B cell (primary cell): ENCODE data around the gene DPYD. TPM values are rescaled to one million over a fixed set of nuclear protein-coding genes. Genes with fewer than 3 reads are reported as not detected.

Experiments used
- ATAC-seq: fragments of 200-7000 bp; cut with Tn5 transposase; one replicate; pipeline ENCODE4 v1.10.0; 2021; ENCODE audit warnings: low read depth, mild to moderate bottlenecking, moderate number of reproducible peaks, moderate library complexity
- CTCF ChIA-PET: fragments of 350-600 bp; sonication (Branson Sonifier 250); formaldehyde crosslinking; loops from one replicate; lab custom pipeline; 2021; ENCODE audit warnings: antibody characterized with exemption, inconsistent platforms; lab: Charles Lee
- POLR2A ChIA-PET: fragments of 350-600 bp; sonication (Branson Sonifier 250); formaldehyde crosslinking; loops from one replicate; lab custom pipeline; 2021; ENCODE audit warnings: antibody characterized with exemption; lab: Charles Lee
- DNase-seq: peaks from one replicate; pipeline ENCODE4 v3.0.0; 2013
- H2AFZ ChIP-seq: 2 replicates; pipeline ENCODE4 v1.6.1; 2012; ENCODE audit warnings: mild to moderate bottlenecking, low read depth, low read length; ENCODE audit not compliant: insufficient read depth, poor library complexity, severe bottlenecking
- H3K27ac ChIP-seq, 2 donors: 1 replicate in 1 of 2; 2 replicates in 1 of 2; pipeline ENCODE4 v1.5.1; 2012 to 2013; ENCODE audit warnings: low read length in 2 of 2, mild to moderate bottlenecking in 2 of 2, moderate library complexity in 1 of 2
- H3K27me3 ChIP-seq, 4 experiments: fragments of 200-600 bp in 1 of 4; sonication (generic) in 1 of 4; replicated peaks in 1 of 4; 1 replicate in 2 of 4; 2 replicates in 2 of 4; pipeline versions ENCODE4 v1.6.1 to v1.7.0; 2013 to 2016; ENCODE audit warnings: low read length in 3 of 4, mild to moderate bottlenecking in 2 of 4, mixed read lengths in 1 of 4, moderate library complexity in 1 of 4; ENCODE audit not compliant: insufficient read depth in 4 of 4, control insufficient read depth in 3 of 4; ENCODE audit errors: control extremely low read depth in 1 of 4
- H3K36me3 ChIP-seq, 2 experiments: replicated peaks in 1 of 2; 1 replicate in 1 of 2; 2 replicates in 1 of 2; pipeline versions ENCODE4 v1.6.1 to v1.7.1; 2013; ENCODE audit warnings: low read length in 1 of 2; ENCODE audit not compliant: insufficient read depth in 2 of 2, control insufficient read depth in 1 of 2; ENCODE audit errors: control extremely low read depth in 1 of 2, extremely low read depth in 1 of 2
- H3K4me1 ChIP-seq, 2 donors: fragments of 200-600 bp in 1 of 2; sonication (generic) in 1 of 2; 1 replicate in 1 of 2; 2 replicates in 1 of 2; pipeline versions ENCODE4 v1.5.1 to v1.6.1; 2013 to 2017; ENCODE audit warnings: low read length in 2 of 2; ENCODE audit not compliant: control insufficient read depth in 2 of 2, insufficient read depth in 2 of 2
- H3K4me2 ChIP-seq: replicated peaks from 2 replicates; pipeline ENCODE3; 2012; ENCODE audit warnings: mild to moderate bottlenecking, low read depth, low read length; ENCODE audit not compliant: poor library complexity, severe bottlenecking
- H3K4me3 ChIP-seq, 5 experiments: fragments of 200-600 bp in 1 of 5; sonication (generic) in 1 of 5; 1 replicate in 3 of 5; 2 replicates in 2 of 5; pipeline versions ENCODE4 v1.5.1 to v1.7.0; 2011 to 2016; ENCODE audit warnings: low read length in 4 of 5, mild to moderate bottlenecking in 4 of 5, low read depth in 2 of 5, control low read depth in 1 of 5, moderate library complexity in 1 of 5; ENCODE audit not compliant: insufficient read depth in 1 of 5; ENCODE audit errors: control extremely low read depth in 1 of 5, extremely low read depth in 1 of 5
- H3K79me2 ChIP-seq: fragments of 200-600 bp; sonication (generic); one replicate; pipeline ENCODE4 v1.6.0; 2016; ENCODE audit warnings: low read length; ENCODE audit not compliant: control insufficient read depth, insufficient read depth
- H3K9ac ChIP-seq: fragments of 200-600 bp; sonication (generic); 2 replicates; pipeline ENCODE4 v1.6.1; 2017; ENCODE audit warnings: mild to moderate bottlenecking, low read length, moderate library complexity
- H3K9me3 ChIP-seq, 3 donors: one replicate each; pipeline versions ENCODE4 v1.6.1 to v1.7.1; 2013; ENCODE audit warnings: low read length in 2 of 3; ENCODE audit not compliant: control insufficient read depth in 2 of 3, insufficient read depth in 1 of 3; ENCODE audit errors: control extremely low read depth in 1 of 3
- H4K20me1 ChIP-seq: 2 replicates; pipeline ENCODE4 v1.6.0; 2012; ENCODE audit warnings: mild to moderate bottlenecking, low read length; ENCODE audit not compliant: insufficient read depth, control insufficient read depth, poor library complexity, severe bottlenecking
- H3K27ac Mint-ChIP-seq: one replicate; pipeline ENCODE4 v1.8.0; 2021; ENCODE audit warnings: mixed read lengths
- H3K27me3 Mint-ChIP-seq: one replicate; pipeline ENCODE4 v1.8.0; 2021; ENCODE audit warnings: mixed read lengths
- H3K4me1 Mint-ChIP-seq: one replicate; pipeline ENCODE4 v1.8.0; 2021; ENCODE audit warnings: mixed read lengths
- H3K4me3 Mint-ChIP-seq: one replicate; pipeline ENCODE4 v1.8.0; 2021; ENCODE audit warnings: mixed read lengths
- H3K9me3 Mint-ChIP-seq: one replicate; pipeline ENCODE4 v1.8.0; 2022; ENCODE audit warnings: mixed read lengths; ENCODE audit not compliant: insufficient read depth
- CTCF ChIP-seq: fragments of 200-600 bp; IDR thresholded peaks from one replicate; pipeline ENCODE4 v1.8.0; 2022; ENCODE audit warnings: antibody characterized with exemption, mild to moderate bottlenecking
- EZH2 ChIP-seq: IDR thresholded peaks from 2 replicates; pipeline ENCODE4 v1.6.1; 2012; ENCODE audit warnings: borderline replicate concordance, low read depth, mild to moderate bottlenecking, moderate library complexity, low read length; ENCODE audit not compliant: insufficient read depth, poor library complexity, severe bottlenecking
- WGBS: methylation state at CpG from one replicate; pipeline ENCODE4 v1.1.5; 2013; ENCODE audit warnings: missing lambda C conversion rate; ENCODE audit not compliant: insufficient coverage; 5-methylcytosine and 5-hydroxymethylcytosine counted together
- intact Hi-C: fragments of 100-400 bp; cut with micrococcal nuclease; formaldehyde crosslinking; loops from one replicate; pipeline ENCODE4 v1.10.0; 2022
- polyA plus RNA-seq: library from polyadenylated mRNA; depleted of rRNA; stranded (reverse); fragments of >200 nt; gene quantifications from 2 replicates; pipeline ENCODE4 v1.2.3, GENCODE V29; 2012
- total RNA-seq, 2 donors: library from RNA; stranded (reverse); fragments of 120-200 nt in 1 of 2; gene quantifications; 1 replicate in 1 of 2; 2 replicates in 1 of 2; pipeline versions ENCODE4 v1.2.3 to v1.2.4, GENCODE V29; 2013 to 2022

Gene DPYD
- total and polyA plus RNA-seq, 2 donors (not counting 1 experiment from before 2014, with no cell fraction given), result 4.2 to 19.0 TPM

DNA sequence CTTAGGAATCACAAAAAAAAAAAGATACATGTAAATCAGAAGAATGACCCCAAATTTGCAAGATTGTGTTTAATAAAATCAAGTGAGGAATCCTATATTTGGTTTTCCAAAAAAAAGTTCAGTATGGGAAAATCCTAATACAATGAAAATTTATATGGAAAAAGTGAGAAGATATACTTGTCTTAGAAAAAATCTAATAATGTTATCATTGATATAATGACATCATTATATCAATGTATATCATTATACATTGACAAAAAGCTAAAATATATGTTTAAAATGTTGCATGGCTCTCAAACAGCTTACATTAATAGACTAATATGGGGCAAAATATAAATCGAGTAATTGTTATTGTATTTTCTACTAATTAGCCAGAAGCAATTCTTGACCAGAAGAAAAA, 37.0 kb downstream of the DPYD start:
- no peaks in the 10 kb centered on the region for H3K36me3 ChIP-seq
- no CpG with 5 or more reads among the region's 1 CpG for WGBS
- ChIA-PET CTCF (no interaction called here), POLR2A (no interaction called here)
- ATAC-seq (no peak), DNase-seq (no peak)
- no peak overlapping the region for H3K27ac ChIP-seq
- peaks cover 10% of the 10 kb centered on the region for H3K79me2 ChIP-seq
- Mint-ChIP-seq H3K27ac (no peak overlapping the region), H3K4me3 (no peak overlapping the region), H3K9me3 (peaks cover 8% of the 10 kb centered on the region), H3K27me3 (no peaks in the 10 kb centered on the region), H3K4me1 (no peaks in the 10 kb centered on the region)
- TF ChIP-seq EZH2 (no peak), CTCF (no peak)
- no peak overlapping the region for H3K9ac ChIP-seq
- no peak overlapping the region for H3K4me2 ChIP-seq
- intact Hi-C loops, result no loop called here
- no peak overlapping the region for H2AFZ ChIP-seq
- H3K27me3 ChIP-seq, result no peaks in the 10 kb centered on the region
- peaks cover 0 to 3% (median 3%) of the 10 kb centered on the region in 3 donors for H3K9me3 ChIP-seq
- H4K20me1 ChIP-seq, result peaks cover 8% of the 10 kb centered on the region
- H3K4me1 ChIP-seq, result no peaks in the 10 kb centered on the region
- no peak overlapping the region for H3K4me3 ChIP-seq

DNA sequence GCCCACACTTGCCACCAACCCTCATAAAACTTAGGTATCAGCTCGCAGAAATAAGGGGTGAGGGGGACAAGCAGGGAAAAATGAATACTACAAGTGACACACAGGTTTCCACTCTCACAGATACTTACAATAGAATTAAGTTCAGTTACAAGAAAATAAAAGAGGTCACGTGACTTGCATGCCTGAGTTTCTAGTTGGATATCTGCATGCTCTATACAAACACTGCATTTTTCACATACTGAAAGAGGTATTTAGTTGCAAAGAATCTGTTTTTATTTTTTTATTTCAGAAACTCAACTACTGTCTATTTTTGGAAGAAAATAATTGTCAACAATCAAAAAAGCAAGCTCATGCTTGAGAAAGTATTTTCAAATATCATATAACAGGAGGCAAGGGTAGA, 43.5 kb downstream of the DPYD start:
- Histone ChIP-seq H3K9ac (no peak overlapping the region), H3K79me2 (no peaks in the 10 kb centered on the region), H3K27me3 (no peaks in the 10 kb centered on the region), H3K9me3 (no peaks in the 10 kb centered on the region), H3K27ac (no peak overlapping the region), H4K20me1 (no peaks in the 10 kb centered on the region), H3K4me2 (no peak overlapping the region), H2AFZ (no peak overlapping the region), H3K4me3 (no peak overlapping the region), H3K36me3 (no peaks in the 10 kb centered on the region), H3K4me1 (no peaks in the 10 kb centered on the region)
- ATAC-seq (no peak), DNase-seq (no peak)
- POLR2A ChIA-PET, result no interaction called here
- intact Hi-C loops, result no loop called here
- H3K27ac Mint-ChIP-seq, result no peak overlapping the region
- H3K4me3 Mint-ChIP-seq, result no peak overlapping the region
- H3K4me1 Mint-ChIP-seq, result no peaks in the 10 kb centered on the region
- TF ChIP-seq CTCF (no peak), EZH2 (no peak)
- no peaks in the 10 kb centered on the region for H3K9me3 Mint-ChIP-seq
- CTCF ChIA-PET, result no interaction called here
- no CpG with 5 or more reads among the region's 2 CpGs for WGBS
- no peaks in the 10 kb centered on the region for H3K27me3 Mint-ChIP-seq
